Activated gamma-delta T cell treated with Interleukin-2 at 50 U/mL for 16 hours (primary cell): Measurements from ENCODE around the gene PROX2.

Experiments used
- DNase-seq: peaks from one replicate; pipeline ENCODE4 v3.0.0-alpha.2; 2020

Gene PROX2

GRCh38 chr14:74840603-74841030 is 35.3 kb downstream of the PROX2 start:
- DNase-seq: no peak

GRCh38 chr14:74838166-74838565 is 37.8 kb downstream of the PROX2 start:
- no peak for DNase-seq

GRCh38 chr14:74836251-74836960 is 39.5 kb downstream of the PROX2 start:
- DNase-seq: no peak

GRCh38 chr14:74835645-74836250 is 40.2 kb downstream of the PROX2 start:
- no peak for DNase-seq

- no peak for DNase-seq
These were observed 41.1 kb downstream of the PROX2 start for GRCh38 chr14:74834692-74835392.

GRCh38 chr14:74832849-74833248 is 43.1 kb downstream of the PROX2 start:
- no peak for DNase-seq

- DNase-seq: no peak
These were observed 46.7 kb downstream of the PROX2 start for GRCh38 chr14:74829251-74829650.

GRCh38 chr14:74826574-74826973 is 49.4 kb downstream of the PROX2 start:
- no peak for DNase-seq
